Ovary (tissue), 9 donors: Measurements from ENCODE around the gene LBP. TPM values are rescaled to one million over a fixed set of nuclear protein-coding genes. Genes with fewer than 3 reads are reported as not detected.

Source experiments
- DNase-seq, 5 donors: peaks; one replicate each; pipeline ENCODE4 v3.0.0-alpha.2; 2019 to 2020
- H3K27ac ChIP-seq, 2 donors: fragments of 200-600 bp; one replicate each; pipeline versions ENCODE4 v1.5.1 to v1.8.0; 2019 to 2022
- H3K27me3 ChIP-seq: fragments of 200-600 bp; one replicate; pipeline ENCODE4 v1.8.0; 2022
- H3K36me3 ChIP-seq: fragments of 200-600 bp; sonication (generic); one replicate; pipeline ENCODE4 v1.5.1; 2019
- H3K4me1 ChIP-seq: one replicate; pipeline ENCODE4 v1.8.1; 2013; ENCODE audit warnings: mild to moderate bottlenecking, moderate library complexity; ENCODE audit not compliant: insufficient read depth
- H3K4me3 ChIP-seq: fragments of 200-600 bp; sonication (generic); one replicate; pipeline ENCODE4 v1.5.1; 2017
- H3K9me3 ChIP-seq, 2 donors: fragments of 200-600 bp in 1 of 2; sonication (generic) in 1 of 2; one replicate each; pipeline versions ENCODE4 v1.5.1 to v1.8.1; 2013 to 2019; ENCODE audit warnings: mild to moderate bottlenecking in 1 of 2, moderate library complexity in 1 of 2
- CTCF ChIP-seq, 3 donors: fragments of 450-650 bp in 2 of 3; fragments of 200-600 bp in 1 of 3; IDR thresholded peaks; one replicate each; pipeline versions ENCODE4 v1.5.1 to v1.8.0; 2016 to 2022; ENCODE audit warnings: antibody characterized with exemption in 3 of 3, mild to moderate bottlenecking in 1 of 3
- EP300 ChIP-seq: sonication (generic); formaldehyde crosslinking; IDR thresholded peaks from one replicate; pipeline ENCODE4 v1.6.1; 2017; ENCODE audit warnings: antibody characterized with exemption
- POLR2A ChIP-seq: fragments of 450-650 bp; IDR thresholded peaks from one replicate; pipeline ENCODE4 v1.6.1; 2017; ENCODE audit warnings: antibody characterized with exemption, mild to moderate bottlenecking, moderate library complexity
- WGBS, 3 donors: extraction: QIAGEN DNeasy Blood & Tissue Kit in 1 of 3; methylation state at CpG; one replicate each; pipeline versions ENCODE4 v1.1.5 to v1.1.7; 2013 to 2017; 5-methylcytosine and 5-hydroxymethylcytosine counted together
- intact Hi-C, 4 donors: fragments of 100-400 bp; cut with DNase I; formaldehyde crosslinking; loops; one replicate each; pipeline versions ENCODE4 v1.11.0 to v1.15.1; 2022 to 2023
- polyA plus RNA-seq, 2 donors: library from polyadenylated mRNA; stranded (reverse); fragments of 200-250 nt in 1 of 2; fragments of 350-450 nt in 1 of 2; fragmentation: Illumina TruSeq in 1 of 2; extraction: RNeasy Lipid Tissue Mini Kit (QIAGEN cat#74804) in 1 of 2; gene quantifications; one replicate each; pipeline ENCODE4 v1.2.3, GENCODE V29; 2013 to 2014
- small RNA-seq: library from RNA; depleted of rRNA; stranded (forward); fragments of <200 nt; gene quantifications from one replicate; pipeline ENCODE3, GENCODE V24; 2016
- total RNA-seq, 7 donors: library from RNA; depleted of rRNA in 2 of 7; stranded (reverse); fragments of >200 nt in 2 of 7; fragmentation: NEBNext Ultra II Directional in 3 of 7; extraction: Animal tissue kit (Norgen Biotek cat#: 25700) in 3 of 7; gene quantifications; one replicate each; pipeline versions ENCODE4 v1.1.0 to v1.2.4, GENCODE V29; 2016 to 2023
- donor health status: DM: no; HTN: no; CAD: no; lungs with moderate emphysema.
- donor health status: DM: no; HTN: no; CAD: no.
- donor health status: Bipolar disorder and iron deficiency.
- donor health status: DM: yes; HTN: yes; CAD: no.
- donor health status: DM: no; HTN: no; CAD: no.
- donor health status: DM: yes; HTN: yes; CAD: no.

Gene LBP
- total and polyA plus RNA-seq, 9 donors, result 0.12 to 0.20 (median 0.17) TPM; not detected in 5

- no peak overlapping the region for H3K4me3 ChIP-seq
- no peak for TF ChIP-seq POLR2A
- DNase-seq, result no peak
- intact Hi-C loops, result no loop called here
- no peak overlapping the region for H3K27ac ChIP-seq
- no peaks in the 10 kb centered on the region for H3K9me3 ChIP-seq
- WGBS, 3 donors, result 80 to 88% (median 88%) methylated on average over 1 of the region's 1 CpG
- peaks cover 2% of the 10 kb centered on the region for H3K36me3 ChIP-seq
- no peaks in the 10 kb centered on the region for H3K4me1 ChIP-seq
- no peaks in the 10 kb centered on the region for H3K27me3 ChIP-seq
Observed at GRCh38 chr20:38424401-38424800, 78.1 kb downstream of the LBP start.

GRCh38 chr20:38426006-38426897 is 80.0 kb downstream of the LBP start:
- Histone ChIP-seq H3K36me3 (peaks cover 2% of the 10 kb centered on the region), H3K4me1 (no peaks in the 10 kb centered on the region), H3K9me3 (no peaks in the 10 kb centered on the region), H3K4me3 (no peak overlapping the region), H3K27me3 (no peaks in the 10 kb centered on the region), H3K27ac (no peak overlapping the region)
- 60 to 67% (median 64%) methylated on average over 15 of the region's 15 CpGs for WGBS, 3 donors
- no peak for TF ChIP-seq EP300
- no peak for TF ChIP-seq CTCF (IDR thresholded peaks at IDR 0.05)
- TF ChIP-seq POLR2A, result no peak
- intact Hi-C loops, result no loop called here
- DNase-seq, result no peak

Small RNAs within 50 kb of the gene (small RNA-seq; reads per million reads assigned to genes)
- gene RF00056 (not detected), gene SNORA71B (2.6 reads per million, percentile 74 among the genes with 10 or more reads in this experiment)

Other genes with a start within 250 kb of the LBP start
- gene TGM2, start 181.2 kb upstream of the LBP start, total RNA-seq, result 100 to 1,000 TPM in 3 of 7 donors, 10 to 100 TPM in 4; 15.0 to 320 (median 52.8) TPM
- 10 to 100 TPM; 19.8 to 74.6 TPM for gene TGM2, start 181.2 kb upstream of the LBP start, polyA plus RNA-seq
- gene KIAA1755, start 85.7 kb upstream of the LBP start, total RNA-seq, result 10 to 100 TPM in 5 of 7 donors, 1 to 10 TPM in 2; 4.4 to 29.7 (median 16.9) TPM
- 10 to 100 TPM in 1 of 2 donors, 1 to 10 TPM in 1; 9.6 to 11.8 TPM for gene KIAA1755, start 85.7 kb upstream of the LBP start, polyA plus RNA-seq
- gene BPI, start 42.3 kb upstream of the LBP start, total RNA-seq, result 1 to 10 TPM in 3 of 7 donors, under 1 TPM in 3, not detected in 1; 0.43 to 1.8 (median 0.74) TPM
- gene BPI, start 42.3 kb upstream of the LBP start, polyA plus RNA-seq, result 1 to 10 TPM; 2.4 to 2.9 TPM
- 10 to 100 TPM; 22.9 to 72.2 (median 40.1) TPM for gene SNHG17, start 88.8 kb downstream of the LBP start, total RNA-seq
- gene SNHG17, start 88.8 kb downstream of the LBP start, polyA plus RNA-seq, result 10 to 100 TPM; 22.8 to 41.7 TPM
- 10 to 100 TPM; 27.0 to 41.3 (median 32.5) TPM for gene RALGAPB, start 126.4 kb downstream of the LBP start, total RNA-seq
- 10 to 100 TPM; 10.4 to 26.3 TPM for gene RALGAPB, start 126.4 kb downstream of the LBP start, polyA plus RNA-seq
- not detected for gene ADIG, start 234.7 kb downstream of the LBP start, total RNA-seq
- gene ADIG, start 234.7 kb downstream of the LBP start, polyA plus RNA-seq, result not detected